ENCODE measurements around the gene PLCH1.
"Not testable (repeated sequence)": the region's sequence is repeated elsewhere in the genome, so short reads cannot be mapped to it uniquely, and the experiment has no call there.

The PLCH1 gene

DNA sequence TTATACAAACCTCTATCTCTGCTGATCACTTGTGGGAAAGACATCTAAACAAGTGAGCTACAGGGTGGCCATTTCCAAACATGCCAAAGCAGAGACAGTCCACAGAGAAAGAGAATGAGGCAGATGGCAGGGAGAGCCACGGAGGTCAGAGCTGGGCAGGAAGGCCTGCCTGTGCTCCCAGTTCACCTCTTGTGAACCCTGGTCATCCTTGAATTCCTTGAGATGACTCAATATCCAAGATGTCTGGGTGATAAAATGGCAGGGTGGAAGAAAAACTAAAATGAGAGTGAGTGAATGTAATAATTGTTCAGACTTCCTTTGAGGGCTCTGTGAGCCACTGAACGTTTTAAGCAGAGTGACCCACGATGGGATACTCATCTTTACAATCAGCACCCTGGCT lies 104.8 kb downstream of the PLCH1 start:
- DNase-seq = no peak

GRCh38 chr3:155639462-155640055 lies 105.3 kb downstream of the PLCH1 start:
- DNase-seq = no peak

GRCh38 chr3:155638461-155638860 lies 106.4 kb downstream of the PLCH1 start:
- not testable (repeated sequence) for DNase-seq

GRCh38 chr3:155637567-155637966 lies 107.3 kb downstream of the PLCH1 start:
- no peak for DNase-seq

- no peak for DNase-seq
Measured at GRCh38 chr3:155635056-155635455, 109.8 kb downstream of the PLCH1 start.

GRCh38 chr3:155634121-155634719 lies 110.7 kb downstream of the PLCH1 start:
- no peak for DNase-seq

DNA sequence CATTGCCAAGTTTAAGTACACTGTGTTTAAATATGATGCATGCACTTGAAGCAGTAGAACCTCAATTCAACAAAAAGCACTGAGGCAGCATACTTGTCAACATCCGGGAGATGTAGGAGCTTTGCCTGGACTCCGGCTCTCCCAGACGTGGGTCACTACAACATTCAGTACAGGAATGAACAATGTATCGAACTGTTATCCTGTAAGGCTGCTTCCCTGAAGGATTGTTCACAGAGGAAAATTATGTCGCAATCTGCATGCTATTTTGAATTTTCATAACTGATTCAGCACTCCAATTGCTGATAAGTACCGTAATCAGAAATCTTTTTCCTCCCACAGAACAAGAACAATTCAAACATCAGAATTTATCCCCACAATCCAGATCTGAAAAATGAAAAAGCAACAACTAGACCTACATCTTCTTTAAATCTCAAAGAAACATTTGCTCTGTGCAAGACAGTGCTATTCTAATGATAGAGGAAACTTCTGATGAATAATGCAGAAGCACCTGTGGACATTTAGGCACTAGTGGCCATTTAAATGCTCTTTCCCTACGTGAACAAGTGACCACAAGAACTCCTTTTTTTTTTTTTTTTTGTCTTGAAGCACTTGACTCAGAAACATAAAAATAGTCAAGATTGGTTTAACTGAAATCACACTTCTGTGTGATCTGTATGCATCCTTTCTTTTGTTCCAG lies 113.4 kb downstream of the PLCH1 start:
- no peak for DNase-seq

DNA sequence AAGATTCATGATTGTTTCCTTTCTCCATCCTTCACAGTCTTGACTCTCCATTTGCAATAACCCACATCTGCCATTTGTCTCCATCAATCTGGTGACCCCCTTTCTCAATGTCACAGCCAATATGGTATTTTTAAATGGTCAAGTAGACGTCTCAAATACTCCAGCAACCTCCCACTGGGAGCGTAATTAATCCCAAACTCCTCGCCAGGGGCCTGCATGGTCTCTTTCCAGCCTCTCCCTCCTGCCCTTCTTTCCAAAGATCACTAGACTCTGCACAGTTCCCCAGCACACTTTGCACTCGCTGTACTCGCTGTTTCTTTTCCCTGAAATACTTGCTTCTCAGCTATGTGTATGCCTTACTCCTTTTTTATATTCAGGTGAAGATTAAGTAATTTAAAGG lies 115.3 kb downstream of the PLCH1 start:
- peak; percentile 7 for DNase-seq

- no peak for DNase-seq
Measured at GRCh38 chr3:155629056-155629455, 115.8 kb downstream of the PLCH1 start.

GRCh38 chr3:155622647-155623046 lies 122.2 kb downstream of the PLCH1 start:
- DNase-seq = not testable (repeated sequence)

GRCh38 chr3:155620552-155620951 lies 124.3 kb downstream of the PLCH1 start:
- not testable (repeated sequence) for DNase-seq

- no peak for DNase-seq
Measured at GRCh38 chr3:155619118-155619915, 125.6 kb downstream of the PLCH1 start.

DNA sequence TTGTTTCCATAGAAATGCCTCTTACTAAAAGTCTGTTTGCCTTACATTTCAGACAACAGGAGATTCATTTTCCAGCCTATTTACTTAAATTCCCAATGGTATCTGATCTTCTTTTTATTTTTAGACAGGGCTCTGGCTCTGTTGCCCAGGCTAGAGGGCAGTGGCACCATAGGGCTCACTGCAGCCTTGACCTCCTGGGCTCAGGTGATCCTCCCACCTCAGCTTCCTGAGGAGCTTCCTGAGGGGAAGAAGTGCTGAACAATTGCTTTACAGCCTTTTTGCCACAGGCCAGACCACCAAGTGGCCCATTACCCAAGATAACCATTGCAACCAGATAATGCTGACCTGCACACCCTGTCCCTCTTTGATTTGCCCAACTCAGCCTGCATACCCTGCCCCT lies 126.3 kb downstream of the PLCH1 start:
- no peak for DNase-seq

DNA sequence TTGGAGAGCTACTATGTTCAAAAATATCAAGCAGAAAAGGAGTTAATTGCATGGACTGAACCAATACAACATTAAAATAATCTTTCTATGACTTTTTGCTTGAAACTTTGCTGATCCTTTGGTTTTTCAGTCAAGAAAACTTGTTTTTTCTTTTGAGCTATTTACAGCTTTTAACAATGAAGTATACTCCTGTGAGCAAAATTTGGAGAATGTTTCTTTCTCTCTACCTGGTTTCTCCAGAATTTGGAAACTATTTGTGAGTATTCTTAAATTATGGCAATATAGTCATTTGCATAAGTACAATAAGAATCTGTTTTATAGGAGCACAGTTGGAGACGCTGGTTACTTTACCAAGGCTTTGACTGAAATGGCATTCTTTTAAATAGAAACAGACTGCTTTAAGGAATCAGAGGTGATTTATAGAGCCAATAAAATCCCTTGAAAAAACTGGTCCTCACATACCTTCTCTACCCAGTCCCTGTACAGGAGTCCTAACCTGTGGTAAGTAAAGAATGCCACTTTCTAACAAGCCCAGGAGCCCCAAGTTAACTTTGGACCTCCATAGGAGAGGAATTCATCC lies 127.4 kb downstream of the PLCH1 start:
- DNase-seq = no peak

DNA sequence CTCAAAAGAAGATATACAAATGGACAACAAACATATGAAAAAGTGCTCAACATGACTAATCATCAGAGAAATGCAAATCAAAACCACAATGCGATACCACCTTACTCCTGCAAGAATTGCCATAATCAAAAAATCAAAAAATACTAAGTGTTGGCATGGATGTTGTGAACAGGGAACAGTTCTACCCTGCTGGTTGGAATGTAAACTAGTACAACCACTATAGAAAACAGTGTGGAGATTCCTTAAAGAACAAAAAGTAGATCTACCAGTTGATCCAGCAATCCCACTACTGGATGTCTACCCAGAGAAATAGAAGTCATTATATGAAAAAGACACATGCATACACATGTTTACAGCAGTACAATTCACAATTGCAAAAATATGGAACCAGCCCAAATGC lies 129.7 kb downstream of the PLCH1 start:
- DNase-seq = not testable (repeated sequence)

GRCh38 chr3:155614410-155614809 lies 130.5 kb downstream of the PLCH1 start:
- not testable (repeated sequence) for DNase-seq

DNA sequence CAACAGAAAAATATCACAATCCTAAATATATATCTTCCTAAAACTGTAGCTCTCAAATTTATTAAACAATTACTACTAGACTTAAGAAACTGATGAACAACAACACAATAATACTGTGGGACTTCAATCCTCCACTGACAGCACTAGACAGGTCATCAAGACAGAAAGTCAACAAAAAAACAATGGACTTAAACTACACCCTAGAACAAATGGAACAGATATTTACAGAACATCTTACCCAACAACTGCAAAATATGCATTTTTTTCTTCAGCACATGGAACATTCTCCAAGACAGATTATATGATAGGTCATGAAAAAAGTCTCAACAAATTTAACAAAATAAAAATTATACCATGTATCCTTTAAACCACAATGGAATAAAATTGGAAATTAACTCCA lies 133.4 kb downstream of the PLCH1 start:
- DNase-seq = no peak

DNA sequence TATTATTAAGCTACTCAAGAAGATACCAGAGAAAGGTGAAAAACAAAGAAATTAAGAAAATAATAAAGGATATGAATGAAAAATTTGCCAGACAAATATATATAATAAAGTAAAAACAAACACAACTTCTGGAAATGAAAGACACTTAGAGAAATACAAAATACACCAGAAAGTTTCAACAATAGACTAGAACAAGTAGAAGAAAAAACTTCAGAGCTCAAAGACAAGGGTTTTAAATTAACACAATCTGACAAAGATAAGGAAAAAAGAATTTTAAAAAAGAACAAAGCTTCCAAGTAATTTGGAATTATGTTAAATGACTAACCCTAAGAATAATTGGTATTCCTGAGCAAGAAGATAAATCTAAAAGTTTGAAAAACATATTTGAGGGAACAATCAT lies 135.3 kb downstream of the PLCH1 start:
- no peak for DNase-seq

GRCh38 chr3:155608228-155608920 lies 136.5 kb downstream of the PLCH1 start:
- DNase-seq = no peak

GRCh38 chr3:155607761-155608160 lies 137.1 kb downstream of the PLCH1 start:
- no peak for DNase-seq

- no peak for DNase-seq
Measured at GRCh38 chr3:155605571-155605970, 139.3 kb downstream of the PLCH1 start.

DNA sequence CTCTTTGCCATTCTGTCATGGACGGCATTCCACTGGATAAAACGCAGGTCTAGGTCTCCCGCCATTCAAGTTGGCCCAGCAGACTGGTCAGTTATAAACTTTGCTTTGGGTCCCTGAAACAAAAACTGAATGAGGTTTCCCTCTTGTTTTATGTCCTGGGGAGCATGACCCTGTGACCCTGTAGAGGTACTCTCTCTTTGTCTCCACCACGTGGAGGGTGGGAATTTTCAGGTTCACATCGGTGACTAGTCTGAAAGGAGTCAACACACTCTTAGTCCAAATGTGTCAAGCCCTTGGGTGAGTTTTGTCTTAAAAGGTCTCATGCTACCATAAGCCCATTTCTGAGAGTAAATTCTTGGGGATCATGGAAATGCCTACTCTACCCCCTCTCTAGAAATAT lies 139.9 kb downstream of the PLCH1 start:
- DNase-seq = no peak

- no peak for DNase-seq
Measured at GRCh38 chr3:155604126-155604525, 140.7 kb downstream of the PLCH1 start.

All from NCI-H524 treated with DMSO at 0.1 percent for 48 hours (cell line).